Common myeloid progenitor, CD34-positive (primary cell): Measurements from ENCODE around the gene KRT80.

Source experiments
- CTCF ChIA-PET: fragments of 350-600 bp; sonication (Branson Sonifier 250); formaldehyde crosslinking; loops from one replicate; lab custom pipeline; 2021; ENCODE audit warnings: antibody characterized with exemption; lab: Charles Lee
- POLR2A ChIA-PET: fragments of 350-600 bp; sonication (Branson Sonifier 250); formaldehyde crosslinking; loops from one replicate; lab custom pipeline; 2021; ENCODE audit warnings: antibody characterized with exemption; lab: Charles Lee
- DNase-seq, 3 donors: peaks; one replicate each; pipeline versions ENCODE4 v3.0.0 to v3.0.0-alpha.2; 2013
- H3K27ac ChIP-seq, 2 experiments: 1 replicate in 1 of 2; 2 replicates in 1 of 2; pipeline ENCODE4 v1.7.0; 2013; ENCODE audit warnings: inconsistent platforms in 2 of 2, low read length in 2 of 2, mild to moderate bottlenecking in 2 of 2, low read depth in 1 of 2, moderate library complexity in 1 of 2; ENCODE audit not compliant: severe bottlenecking in 2 of 2, insufficient read depth in 1 of 2, poor library complexity in 1 of 2
- H3K27me3 ChIP-seq, 5 experiments: replicated peaks in 2 of 5; 1 replicate in 3 of 5; 2 replicates in 2 of 5; pipeline versions ENCODE4 v1.6.1 to v1.7.0; 2013; ENCODE audit warnings: low read length in 4 of 5, mild to moderate bottlenecking in 2 of 5, moderate library complexity in 2 of 5, inconsistent platforms in 1 of 5; ENCODE audit not compliant: insufficient read depth in 5 of 5, control insufficient read depth in 4 of 5
- H3K36me3 ChIP-seq, 4 experiments: 1 replicate in 2 of 4; 2 replicates in 2 of 4; pipeline versions ENCODE4 v1.6.1 to v1.7.0; 2013; ENCODE audit warnings: low read length in 3 of 4, control low read depth in 1 of 4, mild to moderate bottlenecking in 1 of 4; ENCODE audit not compliant: control insufficient read depth in 4 of 4, insufficient read depth in 4 of 4
- H3K4me1 ChIP-seq, 4 experiments: 1 replicate in 3 of 4; 2 replicates in 1 of 4; pipeline versions ENCODE4 v1.6.1 to v1.7.1; 2013; ENCODE audit warnings: low read length in 3 of 4, mild to moderate bottlenecking in 3 of 4, control low read depth in 1 of 4, inconsistent platforms in 1 of 4, moderate library complexity in 1 of 4; ENCODE audit not compliant: control insufficient read depth in 4 of 4, insufficient read depth in 4 of 4; ENCODE audit errors: control extremely low read depth in 1 of 4
- H3K4me3 ChIP-seq, 7 experiments: 1 replicate in 4 of 7; 2 replicates in 3 of 7; pipeline versions ENCODE4 v1.5.1 to v1.7.0; 2013; ENCODE audit warnings: mild to moderate bottlenecking in 7 of 7, low read length in 6 of 7, moderate library complexity in 6 of 7, inconsistent platforms in 2 of 7, low read depth in 2 of 7, control low read depth in 1 of 7; ENCODE audit not compliant: insufficient read depth in 4 of 7, control insufficient read depth in 1 of 7; ENCODE audit errors: extremely low read depth in 1 of 7
- H3K9me3 ChIP-seq, 5 experiments: 1 replicate in 4 of 5; 2 replicates in 1 of 5; pipeline versions ENCODE4 v1.6.1 to v1.7.1; 2013; ENCODE audit warnings: low read length in 4 of 5, mild to moderate bottlenecking in 2 of 5, inconsistent platforms in 1 of 5, low read depth in 1 of 5, moderate library complexity in 1 of 5; ENCODE audit not compliant: control insufficient read depth in 4 of 5, insufficient read depth in 2 of 5; ENCODE audit errors: control extremely low read depth in 1 of 5
- WGBS: methylation state at CpG from one replicate; pipeline ENCODE4 v1.1.5; 2013; ENCODE audit not compliant: insufficient coverage; 5-methylcytosine and 5-hydroxymethylcytosine counted together

KRT80 gene

GRCh38 chr12:52122904-52123303, 68.9 kb downstream of the KRT80 start:
- CTCF ChIA-PET, result interaction anchor here (0.7 to 7.3 kb wide), 9 partner anchors 15 to 119 kb away, joined by 3 to 61 read pairs (median 5); no protein-coding TSS in a partner anchor
- peaks cover 0 to 21% (median 6%) of the 10 kb centered on the region in 4 experiments for H3K4me1 ChIP-seq
- H3K27me3 ChIP-seq, result peaks cover 0 to 26% (median 6%) of the 10 kb centered on the region in 5 experiments
- 100% methylated on average over 3 of the region's 7 CpGs for WGBS
- no peaks in the 10 kb centered on the region for H3K9me3 ChIP-seq
- H3K27ac ChIP-seq, result no peak overlapping the region
- H3K4me3 ChIP-seq, result no peak overlapping the region
- POLR2A ChIA-PET, result no interaction called here
- no peaks in the 10 kb centered on the region for H3K36me3 ChIP-seq
- DNase-seq, result no peak

- ChIA-PET POLR2A (no interaction called here), CTCF (interaction anchor here (0.7 to 7.3 kb wide), 8 partner anchors 20 to 119 kb away, joined by 3 to 61 read pairs (median 6); no protein-coding TSS in a partner anchor)
Observed at GRCh38 chr12:52122540-52122871, 69.3 kb downstream of the KRT80 start.

GRCh38 chr12:52121824-52122539, 69.8 kb downstream of the KRT80 start:
- Histone ChIP-seq H3K4me1 (peaks cover 0 to 15% (median 4%) of the 10 kb centered on the region in 4 experiments), H3K9me3 (no peaks in the 10 kb centered on the region), H3K27ac (no peak overlapping the region), H3K4me3 (no peak overlapping the region), H3K36me3 (no peaks in the 10 kb centered on the region), H3K27me3 (peaks cover 0 to 26% (median 7%) of the 10 kb centered on the region in 5 experiments)
- DNase-seq, result peak; percentile 42 to 67 (median 63)
- ChIA-PET POLR2A (no interaction called here), CTCF (interaction anchor here (0.7 to 7.3 kb wide), 14 partner anchors 8 to 129 kb away, joined by 3 to 61 read pairs (median 4); no protein-coding TSS in a partner anchor)
- WGBS, result 13% methylated on average over 14 of the region's 18 CpGs

More at GRCh38 chr12:52122540-52122871, 69.3 kb downstream of the KRT80 start:
- Histone ChIP-seq H3K27ac (no peak overlapping the region), H3K27me3 (peaks cover 0 to 26% (median 6%) of the 10 kb centered on the region in 5 experiments), H3K4me3 (no peak overlapping the region), H3K4me1 (peaks cover 0 to 19% (median 6%) of the 10 kb centered on the region in 4 experiments), H3K9me3 (no peaks in the 10 kb centered on the region), H3K36me3 (no peaks in the 10 kb centered on the region)
- WGBS, result 92% methylated on average over 3 of the region's 4 CpGs
- DNase-seq, result no peak

- POLR2A ChIA-PET, result no interaction called here
- CTCF ChIA-PET, result interaction anchor here (0.8 to 7.3 kb wide), 11 partner anchors 9 to 128 kb away, joined by 3 to 61 read pairs (median 4); no protein-coding TSS in a partner anchor
- DNase-seq, result no peak
- H3K9me3 ChIP-seq, result no peaks in the 10 kb centered on the region
- 74% methylated on average over 11 of the region's 19 CpGs for WGBS
- no peaks in the 10 kb centered on the region for H3K36me3 ChIP-seq
- peaks cover 0 to 26% (median 8%) of the 10 kb centered on the region in 5 experiments for H3K27me3 ChIP-seq
- peaks cover 0 to 8% (median 0%) of the 10 kb centered on the region in 4 experiments for H3K4me1 ChIP-seq
- no peak overlapping the region for H3K4me3 ChIP-seq
- no peak overlapping the region for H3K27ac ChIP-seq
Observed at GRCh38 chr12:52120951-52121823, 70.6 kb downstream of the KRT80 start.

- H3K4me1 ChIP-seq, result peaks cover 0 to 8% (median 0%) of the 10 kb centered on the region in 4 experiments
- H3K36me3 ChIP-seq, result no peaks in the 10 kb centered on the region
- no peak overlapping the region for H3K4me3 ChIP-seq
- 36% methylated on average over 19 of the region's 23 CpGs for WGBS
- H3K9me3 ChIP-seq, result no peaks in the 10 kb centered on the region
- peaks cover 0 to 28% (median 7%) of the 10 kb centered on the region in 5 experiments for H3K27me3 ChIP-seq
- no peak overlapping the region for H3K27ac ChIP-seq
- DNase-seq, result peak; percentile 52 to 71 (median 69)
- ChIA-PET POLR2A (no interaction called here), CTCF (interaction anchor here (0.7 to 3.5 kb wide), 8 partner anchors 9 to 116 kb away, joined by 3 to 24 read pairs (median 3); no protein-coding TSS in a partner anchor)
Observed at GRCh38 chr12:52119398-52120254, 72.2 kb downstream of the KRT80 start.
